HG03060 (cell line): Measurements from ENCODE around the gene KRTAP19-8.

Source experiments
- ATAC-seq: cut with Tn5 transposase; IDR thresholded peaks from one replicate; pipeline ENCODE4 v1.9.1; 2021; ENCODE audit warnings: low read depth, moderate number of reproducible peaks; ENCODE audit not compliant: unreplicated experiment

The KRTAP19-8 gene

DNA sequence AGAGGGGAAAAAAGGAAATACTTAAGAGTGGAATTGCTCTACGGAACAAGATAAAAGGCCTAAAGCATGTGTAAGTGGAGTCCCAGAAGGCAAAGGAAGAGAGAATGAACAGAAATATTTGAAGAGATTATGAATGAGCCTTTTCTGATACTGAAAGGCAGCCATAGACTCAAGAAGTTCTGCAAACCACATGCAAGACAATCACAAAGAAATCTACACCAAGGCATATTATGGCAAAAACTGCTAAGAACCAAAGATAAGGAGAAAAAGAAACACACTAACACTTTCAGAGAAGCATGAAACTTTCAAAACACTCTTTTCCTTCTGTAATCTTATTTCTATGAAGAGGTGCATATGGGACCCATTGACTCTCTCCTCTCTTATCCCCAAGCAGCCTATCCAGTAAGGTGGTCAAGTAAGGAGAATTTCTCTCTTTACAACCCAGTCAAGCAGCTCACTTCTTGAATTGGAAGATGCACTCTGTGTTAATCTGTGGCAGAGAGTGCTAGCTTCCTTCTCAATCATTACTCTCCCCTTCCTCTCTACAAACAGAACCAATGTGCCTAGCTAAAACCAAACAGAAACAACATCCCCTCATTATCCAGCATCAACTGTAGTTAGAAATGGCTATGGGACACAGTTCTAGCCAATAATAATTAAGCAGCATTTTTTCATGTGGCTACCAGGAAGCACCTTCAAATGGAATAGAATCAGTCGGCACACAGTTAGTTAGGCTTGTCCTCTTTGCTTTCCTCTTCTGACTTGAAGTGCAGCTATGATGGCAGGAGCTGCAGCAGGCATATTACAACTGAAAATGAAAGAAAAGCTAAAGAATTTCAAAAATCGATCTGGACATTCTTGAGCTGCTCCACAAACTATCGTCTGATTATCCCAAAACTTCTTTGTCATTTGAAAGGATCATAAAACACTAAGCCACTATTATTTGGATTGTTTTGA lies 25.9 kb downstream of the KRTAP19-8 start:
- ATAC-seq: no peak

DNA sequence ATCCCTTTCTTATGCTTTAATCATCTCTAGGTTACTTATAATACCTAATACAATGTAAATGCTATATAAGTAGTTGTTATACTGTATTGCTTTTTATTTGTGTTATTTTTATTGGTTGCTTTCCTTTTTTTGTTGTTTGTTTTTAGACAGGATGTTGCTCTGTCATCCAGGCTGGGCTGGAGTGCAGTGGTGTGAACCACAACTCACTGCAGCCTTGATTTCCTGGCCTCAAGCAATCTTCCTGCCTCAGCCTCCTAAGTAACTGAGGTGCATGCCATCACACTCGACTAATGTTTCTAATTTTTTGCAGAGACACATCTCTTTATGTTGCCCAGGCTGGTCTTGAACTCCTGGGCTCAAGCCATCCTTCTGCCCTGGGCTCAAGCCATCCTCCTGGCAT lies 26.9 kb downstream of the KRTAP19-8 start:
- no peak for ATAC-seq

DNA sequence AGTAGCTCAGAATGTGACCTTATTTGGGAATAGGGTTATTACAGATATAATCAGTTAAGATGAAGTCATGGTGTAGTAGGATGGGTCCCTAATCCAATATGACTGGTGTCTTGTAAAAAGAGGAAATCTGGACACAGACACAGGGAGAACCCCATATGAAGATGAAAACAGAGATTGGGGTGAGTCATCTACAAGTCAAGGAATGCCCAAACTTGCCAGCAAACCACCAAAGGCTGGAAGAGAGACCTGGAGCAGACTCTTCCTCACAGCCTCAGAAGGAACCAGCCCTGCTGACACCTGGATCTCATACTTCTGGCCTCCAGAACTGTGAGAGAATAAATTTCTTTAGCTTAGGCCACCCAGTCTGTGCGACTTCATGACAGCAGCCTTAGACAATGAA lies 29.9 kb downstream of the KRTAP19-8 start:
- ATAC-seq: no peak

DNA sequence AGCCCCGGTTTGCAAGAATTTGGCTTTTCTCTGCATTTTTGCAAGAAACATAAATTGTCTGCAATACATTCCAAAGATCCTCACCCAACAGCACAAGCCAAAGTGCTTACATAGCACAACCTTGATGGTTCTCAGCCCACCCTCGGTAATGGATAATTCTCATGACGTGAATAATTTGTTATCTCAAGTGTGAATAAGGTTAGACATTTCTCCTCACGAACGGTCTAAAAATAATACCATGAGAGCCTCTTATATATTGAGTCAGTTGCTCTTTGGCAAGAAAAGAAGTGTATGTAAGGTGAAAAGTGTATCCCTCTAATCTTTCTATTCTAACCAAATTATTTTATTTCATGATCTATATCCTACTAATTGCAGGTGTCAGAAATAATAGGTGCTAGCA lies 33.3 kb downstream of the KRTAP19-8 start:
- no peak for ATAC-seq

GRCh38 chr21:31003471-31003870 lies 34.8 kb downstream of the KRTAP19-8 start:
- ATAC-seq: no peak

GRCh38 chr21:30997541-30997940 lies 40.7 kb downstream of the KRTAP19-8 start:
- no peak for ATAC-seq

GRCh38 chr21:30996728-30997127 lies 41.5 kb downstream of the KRTAP19-8 start:
- no peak for ATAC-seq

DNA sequence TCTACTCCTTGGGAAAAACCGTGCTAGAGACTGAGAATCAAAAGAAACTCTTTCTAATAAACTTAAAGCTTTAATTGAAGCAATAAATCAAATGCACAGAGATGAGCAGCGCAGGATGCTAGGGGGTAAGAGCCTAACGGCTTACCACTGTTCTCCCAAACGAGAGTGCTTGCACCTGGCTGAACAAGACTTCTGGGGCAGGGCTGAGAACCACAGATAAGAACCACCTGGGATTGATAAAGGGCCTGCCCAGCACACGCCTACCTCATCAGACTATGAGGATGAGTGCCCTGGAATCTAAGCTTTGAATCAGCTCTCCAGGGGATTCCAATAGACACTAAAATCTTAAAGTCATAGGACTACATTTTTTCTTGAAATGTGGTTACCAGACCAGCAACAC lies 43.3 kb downstream of the KRTAP19-8 start:
- ATAC-seq: no peak

GRCh38 chr21:30990514-30991262 lies 47.6 kb downstream of the KRTAP19-8 start:
- ATAC-seq: no peak

DNA sequence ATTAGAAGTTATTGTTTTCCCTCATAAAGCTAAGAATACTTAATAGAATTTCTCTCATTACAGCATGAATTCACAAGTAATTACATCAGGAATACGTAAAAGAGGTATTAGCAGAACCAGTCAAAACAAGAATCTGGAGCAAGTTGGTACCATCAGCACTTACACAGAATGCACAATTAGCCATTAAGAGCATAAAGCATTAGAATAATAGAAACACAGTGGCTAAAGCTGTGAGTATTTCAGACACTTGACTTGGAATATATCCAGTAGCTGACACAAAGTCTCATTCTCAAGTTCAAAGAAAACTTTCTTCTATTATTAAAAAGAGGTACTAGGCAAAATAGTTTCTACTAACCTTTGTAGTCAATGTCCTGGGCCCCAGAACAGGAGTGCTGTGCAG lies 49.6 kb downstream of the KRTAP19-8 start:
- no peak for ATAC-seq
